HG03095 (cell line): ENCODE results near the gene TRDMT1.
"Not testable (repeated sequence)": the region's sequence is repeated elsewhere in the genome, so short reads cannot be mapped to it uniquely, and the experiment has no call there.

ENCODE experiments used
- ATAC-seq: cut with Tn5 transposase; IDR thresholded peaks from one replicate; pipeline ENCODE4 v1.9.1; 2021; ENCODE audit warnings: moderate library complexity; ENCODE audit not compliant: unreplicated experiment

The TRDMT1 gene

GRCh38 chr10:17140386-17140761 is 61.1 kb downstream of the TRDMT1 start:
- no peak for ATAC-seq

GRCh38 chr10:17138460-17139042 is 62.9 kb downstream of the TRDMT1 start:
- ATAC-seq, result no peak

GRCh38 chr10:17134737-17135260 is 66.7 kb downstream of the TRDMT1 start:
- ATAC-seq, result no peak

DNA sequence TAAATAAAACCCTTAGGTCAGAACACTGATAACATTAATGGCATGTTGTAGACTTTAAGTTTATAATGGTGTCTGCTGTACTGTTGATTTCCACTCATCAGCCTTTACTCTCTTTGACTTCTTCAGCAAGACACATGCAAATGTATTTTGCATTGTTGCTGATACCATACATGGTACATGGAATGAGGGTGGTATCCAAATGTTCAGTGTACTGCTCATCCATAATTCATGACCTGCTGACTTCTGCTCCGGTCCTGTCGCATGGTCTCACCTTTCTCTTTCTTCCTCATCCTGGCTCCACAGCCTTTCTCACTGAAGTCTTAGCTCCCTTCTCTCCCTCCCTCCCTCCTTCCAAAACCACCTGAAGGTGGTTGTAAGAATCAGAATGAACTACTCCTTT is 67.2 kb downstream of the TRDMT1 start:
- no peak for ATAC-seq

DNA sequence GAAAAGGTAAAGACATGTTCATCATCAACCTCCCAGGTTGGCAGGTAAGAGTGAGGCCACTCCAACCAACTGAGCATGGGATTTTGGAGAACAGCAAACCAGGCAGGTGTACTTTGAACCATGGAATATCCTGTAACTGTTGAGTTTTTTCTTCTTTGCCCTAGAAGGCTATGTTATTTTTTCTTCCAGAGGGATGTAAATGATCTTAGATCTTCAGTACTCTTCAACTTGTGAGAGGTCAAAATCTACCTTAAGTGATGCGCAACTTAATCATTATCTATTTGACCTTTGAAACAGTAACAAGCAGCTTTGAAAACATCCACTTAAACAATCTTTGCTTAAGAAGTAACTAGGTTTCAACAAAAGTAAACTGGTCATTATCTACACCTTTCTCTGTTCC is 71.7 kb downstream of the TRDMT1 start, which contains the start of gene CUBN:
CUBN (minus strand) TSS at position 71 of the 400 bp plus-strand sequence; CDS start at position 25, 46 bp downstream.
- ATAC-seq, result no peak

DNA sequence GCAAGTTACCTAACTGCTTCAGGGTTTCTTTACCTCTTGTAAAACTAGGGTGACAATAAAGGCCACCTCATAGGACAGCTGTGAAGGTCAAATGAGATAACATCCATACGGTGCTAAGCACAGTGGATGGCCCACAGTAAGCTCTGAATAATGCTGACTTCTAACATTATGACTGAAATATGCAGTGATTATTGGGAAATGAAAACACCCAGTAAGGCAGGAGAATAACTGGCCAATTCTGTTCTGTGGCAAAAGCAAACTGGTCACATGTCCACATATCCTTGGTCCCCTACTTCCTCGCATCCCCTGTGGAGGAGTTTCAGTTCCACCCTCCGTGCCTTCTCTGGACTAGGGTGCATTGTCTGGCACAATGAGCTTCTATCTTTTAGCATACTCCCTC is 73.2 kb downstream of the TRDMT1 start:
- no peak for ATAC-seq

- ATAC-seq, result no peak
Observed at GRCh38 chr10:17126327-17126726, 75.1 kb downstream of the TRDMT1 start.

DNA sequence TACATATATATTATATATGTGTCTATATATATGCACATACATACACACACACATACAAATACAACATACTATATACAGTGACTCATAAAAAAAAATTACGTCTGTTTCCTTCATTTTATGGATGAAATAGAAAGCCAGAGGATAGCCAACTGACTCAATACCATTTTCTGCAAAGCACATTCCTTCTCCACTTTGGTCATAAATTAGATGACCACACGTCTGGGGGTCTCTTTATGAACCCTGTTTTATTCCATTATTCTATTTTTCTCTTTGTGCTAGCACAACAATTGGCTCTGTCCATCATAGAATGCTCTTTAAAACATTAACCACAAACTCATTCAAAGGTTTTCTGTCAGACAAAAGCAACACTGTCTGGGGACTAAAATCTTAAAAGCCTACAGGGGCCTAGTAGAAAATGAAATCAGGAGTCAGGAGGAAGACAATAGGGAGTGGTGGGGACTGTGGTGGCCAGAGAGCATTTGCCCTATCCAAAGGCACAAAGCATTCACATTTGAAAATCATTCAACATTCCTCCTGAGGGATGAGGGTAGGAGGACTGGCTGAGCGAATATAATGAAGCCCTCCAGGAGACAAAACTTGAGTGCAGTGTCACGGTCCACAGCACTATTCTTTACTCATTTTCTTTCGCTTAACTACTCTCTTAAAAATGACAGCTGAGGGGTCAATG is 76.1 kb downstream of the TRDMT1 start:
- ATAC-seq, result no peak

DNA sequence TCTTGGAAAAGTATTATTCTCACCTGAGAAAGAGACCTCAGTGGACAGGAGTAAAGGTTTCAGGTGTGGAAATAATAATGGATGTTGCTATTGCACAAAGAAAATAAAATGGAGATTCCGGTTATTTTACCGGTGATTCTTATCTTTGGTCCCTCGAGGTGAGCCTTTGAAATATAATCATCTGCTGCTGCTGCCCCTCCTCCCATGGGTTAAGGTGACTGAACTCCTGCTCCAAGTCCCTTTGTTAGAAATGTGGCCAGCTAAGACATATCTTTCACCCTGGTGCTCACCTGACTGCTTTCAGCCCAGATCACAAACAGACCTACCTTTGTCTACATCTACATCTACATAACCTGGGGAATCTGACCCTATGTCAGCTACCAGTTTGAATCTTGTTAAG is 77.5 kb downstream of the TRDMT1 start:
- ATAC-seq, result no peak

DNA sequence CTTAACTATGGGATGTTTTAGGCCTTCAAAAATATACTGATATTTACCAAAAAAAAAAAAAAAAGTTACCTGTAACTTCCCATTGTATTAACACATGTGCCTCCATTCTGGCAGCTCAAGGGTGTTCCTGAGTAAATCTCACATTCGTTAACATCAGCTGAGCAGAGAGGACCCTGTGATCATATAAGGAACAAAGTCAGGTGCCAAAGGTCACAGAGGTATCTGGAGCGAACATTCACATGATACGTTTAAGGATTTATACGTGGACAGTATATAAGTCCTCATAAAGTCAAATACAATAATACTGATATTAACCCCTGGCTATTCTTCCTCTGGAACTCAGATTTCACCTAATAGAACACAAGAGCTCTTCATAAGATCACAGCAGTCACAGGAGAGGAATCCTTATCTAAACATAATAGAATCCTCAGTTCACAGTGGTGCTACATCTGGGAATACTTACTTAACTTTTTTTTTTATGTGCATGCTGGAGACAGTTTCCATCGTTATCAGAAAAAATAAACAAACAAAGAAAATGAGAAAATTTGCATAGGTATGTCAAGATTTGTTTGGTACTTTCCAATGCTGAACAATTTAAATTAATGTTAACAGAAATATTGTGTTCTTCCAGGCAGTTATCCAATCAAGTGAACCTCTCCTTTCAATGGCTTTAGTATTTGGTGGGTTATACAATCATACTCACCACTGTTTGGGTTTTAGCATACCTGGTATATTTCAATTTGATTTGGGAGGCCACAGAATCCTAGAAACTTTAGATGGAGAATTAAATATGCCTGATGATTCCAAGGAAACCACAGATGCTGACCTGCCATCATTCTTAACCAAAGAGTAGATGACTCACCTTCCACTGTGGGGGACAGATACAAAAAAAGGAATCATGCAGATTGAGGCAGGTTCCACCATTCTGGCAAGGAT is 78.5 kb downstream of the TRDMT1 start:
- ATAC-seq, result no peak

GRCh38 chr10:17122052-17122451 is 79.4 kb downstream of the TRDMT1 start:
- no peak for ATAC-seq

DNA sequence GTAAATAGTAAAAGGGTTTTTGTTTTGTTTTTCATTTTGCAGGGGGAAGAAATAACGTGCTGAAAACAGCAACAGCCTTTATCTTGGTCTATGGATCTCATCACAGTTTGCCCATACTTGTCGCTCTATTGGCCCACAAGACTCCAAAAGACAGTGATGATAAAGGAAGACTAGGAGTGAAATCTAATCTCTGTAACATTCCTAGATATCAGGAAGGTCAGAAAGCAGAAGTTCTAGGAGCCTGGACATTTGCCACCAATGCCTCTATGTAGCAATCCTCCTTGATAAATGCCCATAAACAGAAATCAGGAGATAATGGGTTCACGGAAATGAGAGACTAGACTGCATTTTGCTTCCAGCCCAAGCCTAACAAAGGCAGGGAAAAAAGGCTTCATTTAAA is 80.8 kb downstream of the TRDMT1 start:
- ATAC-seq, result no peak

- no peak for ATAC-seq
Observed at GRCh38 chr10:17119845-17120244, 81.6 kb downstream of the TRDMT1 start.

DNA sequence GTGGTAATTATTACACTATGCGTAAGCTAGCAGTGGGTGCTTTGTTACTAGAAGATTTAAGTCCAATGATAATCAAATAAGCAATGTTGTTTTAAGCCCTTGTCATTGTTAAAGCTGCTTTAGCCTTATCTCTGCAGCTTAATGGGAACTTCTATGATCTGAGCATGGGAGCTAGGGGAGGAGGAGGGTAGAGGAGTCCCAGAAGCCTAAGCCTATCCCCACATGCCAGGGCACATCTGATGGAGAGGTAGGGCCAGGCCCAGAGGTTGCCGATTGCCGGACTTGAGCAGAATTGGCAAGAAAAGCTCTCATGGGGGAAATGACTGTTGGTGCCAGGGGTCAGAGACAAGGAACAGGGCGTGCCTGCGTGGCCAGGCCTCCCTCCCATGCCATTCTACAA is 85.3 kb downstream of the TRDMT1 start:
- no peak for ATAC-seq

- no peak for ATAC-seq
Observed at GRCh38 chr10:17115683-17116082, 85.8 kb downstream of the TRDMT1 start.

DNA sequence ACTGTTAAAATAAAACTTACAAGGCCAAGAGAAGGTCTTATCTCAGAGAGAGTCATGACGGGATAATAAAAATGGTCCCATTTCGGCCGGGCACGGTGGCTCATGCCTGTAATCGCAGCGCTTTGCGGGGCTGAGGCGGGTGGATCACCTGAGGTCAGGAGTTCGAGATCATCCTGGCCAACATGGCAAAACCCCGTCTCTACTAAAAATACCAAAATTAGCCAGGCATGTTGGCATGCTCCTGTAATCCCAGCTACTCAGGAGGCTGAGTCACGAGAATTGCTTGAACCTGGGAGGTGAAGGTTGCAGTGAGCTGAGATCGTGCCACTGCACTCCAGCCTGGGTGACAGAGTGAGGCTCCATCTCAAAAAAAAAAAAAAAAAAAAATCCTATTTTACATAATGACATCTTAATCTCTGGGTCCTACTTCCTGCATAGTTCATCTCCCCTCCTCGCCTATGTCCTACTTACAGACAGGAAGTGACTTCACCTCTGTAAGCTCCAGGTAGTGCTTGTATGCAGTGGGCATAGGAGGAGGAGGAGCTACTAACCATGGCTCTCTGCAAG is 86.5 kb downstream of the TRDMT1 start:
- not testable (repeated sequence) for ATAC-seq

DNA sequence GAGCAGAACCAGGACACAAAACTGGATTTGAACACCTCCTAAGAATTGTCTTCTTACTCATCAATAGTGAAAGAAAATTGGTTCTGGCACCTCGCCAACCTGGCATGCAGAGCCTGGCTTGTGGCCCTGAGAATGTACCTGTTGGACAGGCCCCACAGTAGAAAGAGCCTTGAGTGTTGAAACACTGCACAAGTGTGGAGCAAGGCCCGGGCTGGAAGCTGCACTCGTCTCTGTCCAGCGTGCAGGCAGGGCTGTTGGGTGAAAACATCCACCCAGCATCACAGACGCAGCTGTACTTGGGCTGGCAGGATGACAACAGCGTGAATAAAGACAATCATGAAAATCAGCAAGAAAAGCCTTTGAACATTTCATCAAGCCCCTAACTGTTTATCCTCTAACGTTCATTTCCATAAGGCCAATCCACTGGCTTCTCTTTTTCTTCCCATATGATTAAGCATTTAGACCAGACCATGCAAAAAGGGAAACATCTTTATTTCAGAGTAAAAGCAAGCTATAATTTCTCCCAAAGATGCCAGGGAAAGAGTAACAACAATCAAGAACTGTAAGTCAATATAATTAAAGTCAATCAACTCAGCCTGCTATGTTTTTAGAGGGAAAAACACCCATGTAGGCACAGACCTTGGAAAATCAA is 87.5 kb downstream of the TRDMT1 start:
- ATAC-seq, result no peak

- no peak for ATAC-seq
Observed at GRCh38 chr10:17113346-17113745, 88.1 kb downstream of the TRDMT1 start.

- ATAC-seq, result no peak
Observed at GRCh38 chr10:17112566-17112965, 88.9 kb downstream of the TRDMT1 start.

- no peak for ATAC-seq
Observed at GRCh38 chr10:17109475-17110207, 91.8 kb downstream of the TRDMT1 start.
